Right lobe of liver (tissue), 6 donors: ENCODE measurements around the gene NUBPL. TPM values are rescaled to one million over a fixed set of nuclear protein-coding genes. Genes with fewer than 3 reads are reported as not detected.
"Not testable (repeated sequence)": the region's sequence is repeated elsewhere in the genome, so short reads cannot be mapped to it uniquely, and the experiment has no call there.

Source experiments
- ATAC-seq, 4 donors: fragments of 200-7000 bp; cut with Tn5 transposase; one replicate each; pipeline ENCODE4 v1.9.1; 2020; ENCODE audit warnings: mild to moderate bottlenecking in 4 of 4, moderate library complexity in 4 of 4
- DNase-seq, 3 donors: peaks; one replicate each; pipeline ENCODE4 v3.0.0-alpha.2; 2020
- H3K27ac ChIP-seq, 3 donors: fragments of 200-600 bp; one replicate each; pipeline ENCODE4 v1.8.0; 2022
- H3K27me3 ChIP-seq, 2 donors: fragments of 200-600 bp; one replicate each; pipeline ENCODE4 v1.8.0; 2022
- H3K36me3 ChIP-seq, 4 donors: fragments of 200-600 bp; sonication (generic) in 1 of 4; one replicate each; pipeline versions ENCODE4 v1.5.1 to v1.8.0; 2017 to 2022; ENCODE audit warnings: control low read depth in 1 of 4
- H3K4me1 ChIP-seq, 4 donors: fragments of 200-600 bp; sonication (generic) in 1 of 4; one replicate each; pipeline versions ENCODE4 v1.5.1 to v1.8.0; 2017 to 2022; ENCODE audit warnings: control low read depth in 1 of 4
- H3K4me3 ChIP-seq, 3 donors: fragments of 200-600 bp; one replicate each; pipeline ENCODE4 v1.8.0; 2022
- H3K9me3 ChIP-seq, 4 donors: fragments of 200-600 bp; sonication (generic) in 1 of 4; one replicate each; pipeline versions ENCODE4 v1.5.1 to v1.8.0; 2017 to 2022; ENCODE audit warnings: control low read depth in 1 of 4
- CTCF ChIP-seq, 4 donors: fragments of 200-600 bp in 3 of 4; fragments of 450-650 bp in 1 of 4; IDR thresholded peaks; one replicate each; pipeline versions ENCODE4 v1.5.1 to v1.8.0; 2016 to 2022; ENCODE audit warnings: antibody characterized with exemption in 4 of 4, mild to moderate bottlenecking in 2 of 4
- POLR2A ChIP-seq: fragments of 450-650 bp; IDR thresholded peaks from one replicate; pipeline ENCODE4 v1.6.1; 2017; ENCODE audit warnings: antibody characterized with exemption, mild to moderate bottlenecking
- WGBS: methylation state at CpG from one replicate; pipeline ENCODE4 v1.1.6; 2018; ENCODE audit warnings: low coverage, low lambda C conversion rate; ENCODE audit not compliant: insufficient coverage; ENCODE audit errors: missing lambda C conversion rate; 5-methylcytosine and 5-hydroxymethylcytosine counted together
- intact Hi-C, 2 donors: fragments of 100-400 bp; cut with DNase I; formaldehyde crosslinking; loops; one replicate each; pipeline versions ENCODE4 v1.11.2 to v1.14.1; 2022
- total RNA-seq, 6 experiments: library from RNA; depleted of rRNA in 2 of 6; stranded (reverse); fragments of >200 nt in 2 of 6; fragmentation: NEBNext Ultra II Directional in 3 of 6; extraction: Animal tissue kit (Norgen Biotek cat#: 25700) in 3 of 6; gene quantifications; one replicate each; pipeline versions ENCODE4 v1.1.0 to v1.2.4, GENCODE V29; 2016 to 2023
- donor health status: DM: no; HTN: yes; CAD: no.
- donor health status: DM: no; HTN: no; CAD: no.
- donor health status: DM: no; HTN: no; CAD: no.
- donor health status: DM: no; HTN: yes; CAD: no.
- donor health status: DM: no; HTN: yes; CAD: no.

The NUBPL gene
- total RNA-seq, 6 experiments from 2014 or later: 6.3 to 9.5 (median 7.2) TPM

GRCh38 chr14:31622060-31622459, 60.9 kb downstream of the NUBPL start:
- H3K36me3 ChIP-seq: no peaks in the 10 kb centered on the region
- 91% methylated on average over 5 of the region's 5 CpGs for WGBS
- DNase-seq (no peak), ATAC-seq (no peak)
- H3K4me3 ChIP-seq: no peak overlapping the region
- peaks cover 0 to 5% (median 0%) of the 10 kb centered on the region in 4 donors for H3K4me1 ChIP-seq
- no peaks in the 10 kb centered on the region for H3K27me3 ChIP-seq
- TF ChIP-seq CTCF (IDR thresholded peaks at IDR 0.05): no peak
- TF ChIP-seq POLR2A: no peak
- no peaks in the 10 kb centered on the region for H3K9me3 ChIP-seq
- no peak overlapping the region for H3K27ac ChIP-seq
- intact Hi-C loops: no loop called here

- DNase-seq, H3K4me3 ChIP-seq, H3K36me3 ChIP-seq, H3K9me3 ChIP-seq, H3K4me1 ChIP-seq, H3K27me3 ChIP-seq, intact Hi-C loops, ATAC-seq, H3K27ac ChIP-seq: not testable (repeated sequence)
- WGBS: 95% methylated on average over 4 of the region's 5 CpGs
Observed at GRCh38 chr14:31652900-31653299, 91.7 kb downstream of the NUBPL start.

GRCh38 chr14:31657917-31658316, 96.7 kb downstream of the NUBPL start:
- no peak overlapping the region for H3K27ac ChIP-seq
- H3K27me3 ChIP-seq: no peaks in the 10 kb centered on the region
- no peaks in the 10 kb centered on the region for H3K4me1 ChIP-seq
- TF ChIP-seq CTCF (IDR thresholded peaks at IDR 0.05): no peak
- TF ChIP-seq POLR2A: no peak
- intact Hi-C loops: no loop called here
- peaks cover 0 to 4% (median 0%) of the 10 kb centered on the region in 4 donors for H3K9me3 ChIP-seq
- H3K36me3 ChIP-seq: no peaks in the 10 kb centered on the region
- H3K4me3 ChIP-seq: no peak overlapping the region
- no peak for ATAC-seq
- DNase-seq: no peak

- WGBS: 75% methylated on average over 1 of the region's 1 CpG
- Histone ChIP-seq H3K4me3 (no peak overlapping the region), H3K9me3 (no peaks in the 10 kb centered on the region), H3K27ac (no peak overlapping the region), H3K4me1 (no peaks in the 10 kb centered on the region), H3K27me3 (no peaks in the 10 kb centered on the region), H3K36me3 (no peaks in the 10 kb centered on the region)
- intact Hi-C loops: no loop called here
- DNase-seq (no peak), ATAC-seq (no peak)
- no peak for TF ChIP-seq POLR2A
- no peak for TF ChIP-seq CTCF (IDR thresholded peaks at IDR 0.05)
Observed at GRCh38 chr14:31659278-31659677, 98.1 kb downstream of the NUBPL start.

- Histone ChIP-seq H3K27me3 (no peaks in the 10 kb centered on the region), H3K36me3 (no peaks in the 10 kb centered on the region), H3K27ac (no peak overlapping the region), H3K4me3 (no peak overlapping the region), H3K9me3 (no peaks in the 10 kb centered on the region), H3K4me1 (no peaks in the 10 kb centered on the region)
- intact Hi-C loops: no loop called here
- DNase-seq (no peak), ATAC-seq (no peak)
- TF ChIP-seq CTCF (IDR thresholded peaks at IDR 0.05): no peak
- no peak for TF ChIP-seq POLR2A
- 80% methylated on average over 3 of the region's 3 CpGs for WGBS
Observed at GRCh38 chr14:31660191-31660590, 99.0 kb downstream of the NUBPL start.
